Left ventricle myocardium inferior (tissue), 1 donor: ENCODE measurements around the gene CST4. TPM values are rescaled to one million over a fixed set of nuclear protein-coding genes. Genes with fewer than 3 reads are reported as not detected.
"Not testable (repeated sequence)": the region's sequence is repeated elsewhere in the genome, so short reads cannot be mapped to it uniquely, and the experiment has no call there.

Source experiments
- DNase-seq: peaks from one replicate; pipeline ENCODE4 v3.0.0-alpha.2; 2020
- H3K27ac ChIP-seq: fragments of 200-600 bp; replicated peaks from 2 replicates; pipeline ENCODE4 v1.8.0; 2021
- H3K27me3 ChIP-seq: fragments of 200-600 bp; 2 replicates; pipeline ENCODE4 v1.8.0; 2021; ENCODE audit warnings: low read depth
- H3K36me3 ChIP-seq: fragments of 200-600 bp; 2 replicates; pipeline ENCODE4 v1.8.0; 2021
- H3K4me1 ChIP-seq: fragments of 200-600 bp; 2 replicates; pipeline ENCODE4 v1.8.0; 2021
- H3K4me3 ChIP-seq: fragments of 200-600 bp; 2 replicates; pipeline ENCODE4 v1.8.0; 2021; ENCODE audit warnings: mild to moderate bottlenecking, moderate library complexity
- H3K9me3 ChIP-seq: fragments of 200-600 bp; replicated peaks from 2 replicates; pipeline ENCODE4 v1.8.0; 2021
- CTCF ChIP-seq: fragments of 200-600 bp; IDR thresholded peaks from 2 replicates; pipeline ENCODE4 v1.8.0; 2021; ENCODE audit warnings: antibody characterized with exemption, mild to moderate bottlenecking, borderline replicate concordance
- intact Hi-C: fragments of 100-400 bp; cut with micrococcal nuclease; formaldehyde crosslinking; loops from one replicate; pipeline ENCODE4 v1.11.0; 2022
- total RNA-seq: library from RNA; stranded (reverse); fragmentation: NEBNext Ultra II Directional; extraction: Animal tissue kit (Norgen Biotek cat#: 25700); gene quantifications from one replicate; pipeline ENCODE4 v1.2.1, GENCODE V29; 2021
- donor health status: DM: no; HTN: yes; CAD: no; lungs with severe emphysema.

Gene CST4
- total RNA-seq, 1 donor from 2014 or later, result not detected

GRCh38 chr20:23662276-23662870 is 26.5 kb downstream of the CST4 start:
- Histone ChIP-seq H3K9me3 (no peaks in the 10 kb centered on the region), H3K36me3 (no peaks in the 10 kb centered on the region), H3K27ac (no peak overlapping the region), H3K27me3 (no peaks in the 10 kb centered on the region), H3K4me3 (no peak overlapping the region), H3K4me1 (peaks cover 24% of the 10 kb centered on the region)
- no peak for TF ChIP-seq CTCF
- intact Hi-C loops, result no loop called here
- no peak for DNase-seq

- no peaks in the 10 kb centered on the region for H3K9me3 ChIP-seq
- H3K4me3 ChIP-seq, result no peak overlapping the region
- intact Hi-C loops, result no loop called here
- no peak for DNase-seq
- no peaks in the 10 kb centered on the region for H3K36me3 ChIP-seq
- H3K27ac ChIP-seq, result peak overlapping the region; percentile 75
- H3K27me3 ChIP-seq, result peaks cover 3% of the 10 kb centered on the region
- TF ChIP-seq CTCF, result no peak
- peaks cover 19% of the 10 kb centered on the region for H3K4me1 ChIP-seq
Measured at GRCh38 chr20:23661002-23661429, 27.8 kb downstream of the CST4 start.

GRCh38 chr20:23659989-23660837 is 28.6 kb downstream of the CST4 start:
- no peak for TF ChIP-seq CTCF
- intact Hi-C loops, result no loop called here
- DNase-seq, result no peak

GRCh38 chr20:23659610-23659988 is 29.2 kb downstream of the CST4 start:
- intact Hi-C loops, H3K4me3 ChIP-seq, H3K9me3 ChIP-seq, H3K36me3 ChIP-seq, DNase-seq, H3K27me3 ChIP-seq: not testable (repeated sequence)
- H3K27ac ChIP-seq, result peak overlapping the region; percentile 75
- H3K4me1 ChIP-seq, result peaks cover 34% of the 10 kb centered on the region

More at GRCh38 chr20:23659989-23660837, 28.6 kb downstream of the CST4 start:
- Histone ChIP-seq H3K27ac (peak overlapping the region; percentile 75), H3K4me3 (no peak overlapping the region), H3K27me3 (peaks cover 10% of the 10 kb centered on the region), H3K36me3 (no peaks in the 10 kb centered on the region), H3K9me3 (no peaks in the 10 kb centered on the region), H3K4me1 (peaks cover 27% of the 10 kb centered on the region)

- no peak for DNase-seq
- no peaks in the 10 kb centered on the region for H3K36me3 ChIP-seq
- no peak for TF ChIP-seq CTCF
- no peaks in the 10 kb centered on the region for H3K9me3 ChIP-seq
- H3K27me3 ChIP-seq, result peaks cover 10% of the 10 kb centered on the region
- peaks cover 39% of the 10 kb centered on the region for H3K4me1 ChIP-seq
- intact Hi-C loops, result no loop called here
- peak overlapping the region; percentile 75 for H3K27ac ChIP-seq
- H3K4me3 ChIP-seq, result no peak overlapping the region
Measured at GRCh38 chr20:23658989-23659609, 29.7 kb downstream of the CST4 start.

- TF ChIP-seq CTCF, result no peak
- Histone ChIP-seq H3K9me3 (no peaks in the 10 kb centered on the region), H3K27ac (no peak overlapping the region), H3K27me3 (peaks cover 11% of the 10 kb centered on the region), H3K36me3 (no peaks in the 10 kb centered on the region), H3K4me3 (no peak overlapping the region), H3K4me1 (peaks cover 46% of the 10 kb centered on the region)
- intact Hi-C loops, result no loop called here
- no peak for DNase-seq
Measured at GRCh38 chr20:23658336-23658735, 30.5 kb downstream of the CST4 start.
